ENCODE results near the gene EXOC4. TPM values are rescaled to one million over a fixed set of nuclear protein-coding genes. Genes with fewer than 3 reads are reported as not detected.

Gene EXOC4
- total RNA-seq, 3 donors from 2014 or later: 88.3 to 136 (median 99.6) TPM

DNA sequence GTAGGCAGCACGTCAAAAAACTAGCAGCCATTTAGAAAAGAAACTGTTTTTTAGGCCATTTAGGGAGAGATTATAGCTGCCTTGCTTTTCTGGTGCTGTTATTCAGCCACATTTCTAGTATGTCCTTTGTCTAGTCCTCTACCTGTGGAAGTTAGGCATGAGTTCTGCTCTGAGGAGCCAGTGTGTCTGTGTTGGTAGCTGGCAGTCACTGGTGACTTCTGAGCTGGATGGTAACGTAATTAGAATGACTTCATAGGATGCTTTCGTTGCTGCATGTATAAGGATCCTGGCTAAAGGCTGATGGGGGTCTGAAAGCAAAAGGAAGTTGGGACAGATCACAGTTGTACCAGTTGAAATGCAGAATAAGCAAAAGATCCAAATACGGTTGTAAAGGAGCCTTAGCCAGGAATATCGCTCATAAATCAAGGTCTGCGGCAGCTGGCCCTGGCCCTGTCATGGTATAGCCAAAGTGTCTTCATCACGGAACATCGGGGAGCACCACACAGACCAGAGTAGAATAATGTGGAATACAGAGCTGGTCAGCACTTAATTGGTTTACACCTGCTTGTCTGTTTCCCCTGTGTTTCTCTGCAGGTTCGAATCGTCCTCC is 226.7 kb downstream of the EXOC4 start:
- Histone ChIP-seq H3K4me3 (no peak overlapping the region), H3K27ac (no peak overlapping the region), H3K9me3 (no peaks in the 10 kb centered on the region), H3K36me3 (no peaks in the 10 kb centered on the region), H3K4me1 (no peaks in the 10 kb centered on the region), H3K27me3 (no peaks in the 10 kb centered on the region)
- intact Hi-C loops (cut with DNase I; ENCODE audit: low total_unique reads): no loop called here
- DNase-seq (ENCODE audit: low spot score in 2 of 2): no peak
- TF ChIP-seq, protein P1, sequence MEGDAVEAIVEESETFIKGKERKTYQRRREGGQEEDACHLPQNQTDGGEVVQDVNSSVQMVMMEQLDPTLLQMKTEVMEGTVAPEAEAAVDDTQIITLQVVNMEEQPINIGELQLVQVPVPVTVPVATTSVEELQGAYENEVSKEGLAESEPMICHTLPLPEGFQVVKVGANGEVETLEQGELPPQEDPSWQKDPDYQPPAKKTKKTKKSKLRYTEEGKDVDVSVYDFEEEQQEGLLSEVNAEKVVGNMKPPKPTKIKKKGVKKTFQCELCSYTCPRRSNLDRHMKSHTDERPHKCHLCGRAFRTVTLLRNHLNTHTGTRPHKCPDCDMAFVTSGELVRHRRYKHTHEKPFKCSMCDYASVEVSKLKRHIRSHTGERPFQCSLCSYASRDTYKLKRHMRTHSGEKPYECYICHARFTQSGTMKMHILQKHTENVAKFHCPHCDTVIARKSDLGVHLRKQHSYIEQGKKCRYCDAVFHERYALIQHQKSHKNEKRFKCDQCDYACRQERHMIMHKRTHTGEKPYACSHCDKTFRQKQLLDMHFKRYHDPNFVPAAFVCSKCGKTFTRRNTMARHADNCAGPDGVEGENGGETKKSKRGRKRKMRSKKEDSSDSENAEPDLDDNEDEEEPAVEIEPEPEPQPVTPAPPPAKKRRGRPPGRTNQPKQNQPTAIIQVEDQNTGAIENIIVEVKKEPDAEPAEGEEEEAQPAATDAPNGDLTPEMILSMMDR (IDR thresholded peaks at IDR 0.05): no peak
- no peak for TF ChIP-seq POLR2AphosphoS5 (IDR thresholded peaks at IDR 0.05)
- no peak for TF ChIP-seq POLR2A (IDR thresholded peaks at IDR 0.05)

DNA sequence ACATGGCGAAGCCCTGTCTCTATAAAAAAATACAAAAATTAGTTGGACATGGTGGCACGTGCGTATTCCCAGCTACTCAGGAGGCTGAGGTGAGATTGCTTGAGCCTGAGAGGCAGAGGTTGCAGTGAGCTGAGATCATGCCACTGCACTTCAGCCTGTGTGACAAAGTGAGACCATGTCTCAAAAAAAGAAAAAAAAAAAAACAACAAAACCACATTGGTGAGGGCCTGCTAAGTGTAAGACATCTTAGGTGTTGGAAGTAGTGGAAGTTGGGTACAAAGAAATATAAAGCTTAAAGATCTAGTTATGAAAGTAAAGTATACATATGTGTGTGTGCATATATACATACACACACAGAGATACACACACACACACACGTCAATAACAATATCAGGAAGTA is 228.0 kb downstream of the EXOC4 start:
- no peaks in the 10 kb centered on the region for H3K4me1 ChIP-seq
- H3K27ac ChIP-seq: no peak overlapping the region
- DNase-seq (ENCODE audit: low spot score in 2 of 2): no peak
- TF ChIP-seq POLR2AphosphoS5 (IDR thresholded peaks at IDR 0.05) (no peak), POLR2A (IDR thresholded peaks at IDR 0.05) (no peak)
- TF ChIP-seq, protein P1 (IDR thresholded peaks at IDR 0.05): no peak
- intact Hi-C loops (cut with DNase I; ENCODE audit: low total_unique reads): no loop called here
- no peaks in the 10 kb centered on the region for H3K9me3 ChIP-seq
- no peak overlapping the region for H3K4me3 ChIP-seq
- H3K27me3 ChIP-seq: no peaks in the 10 kb centered on the region
- H3K36me3 ChIP-seq: no peaks in the 10 kb centered on the region

DNA sequence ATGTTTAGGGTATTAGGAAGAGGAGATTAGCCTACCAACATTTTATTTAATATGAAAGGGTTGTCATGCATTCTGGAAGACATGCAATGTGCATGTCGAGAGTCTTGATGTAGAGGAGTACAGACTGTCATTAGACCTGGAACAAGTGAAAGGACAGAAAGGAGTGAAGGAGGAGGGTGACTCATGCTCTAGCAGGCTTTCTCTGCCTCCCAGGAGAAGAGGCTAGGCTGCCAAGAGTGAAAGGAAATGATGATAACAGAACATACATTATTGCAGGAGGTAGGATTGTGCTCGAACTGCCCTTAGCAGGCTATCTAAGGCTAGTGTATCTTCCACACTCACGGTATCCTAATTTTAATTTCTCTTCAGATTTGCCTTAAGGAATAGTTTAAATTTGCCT is 228.8 kb downstream of the EXOC4 start:
- no peak for TF ChIP-seq POLR2A (IDR thresholded peaks at IDR 0.05)
- intact Hi-C loops (cut with DNase I; ENCODE audit: low total_unique reads): no loop called here
- no peak overlapping the region for H3K4me3 ChIP-seq

DNA sequence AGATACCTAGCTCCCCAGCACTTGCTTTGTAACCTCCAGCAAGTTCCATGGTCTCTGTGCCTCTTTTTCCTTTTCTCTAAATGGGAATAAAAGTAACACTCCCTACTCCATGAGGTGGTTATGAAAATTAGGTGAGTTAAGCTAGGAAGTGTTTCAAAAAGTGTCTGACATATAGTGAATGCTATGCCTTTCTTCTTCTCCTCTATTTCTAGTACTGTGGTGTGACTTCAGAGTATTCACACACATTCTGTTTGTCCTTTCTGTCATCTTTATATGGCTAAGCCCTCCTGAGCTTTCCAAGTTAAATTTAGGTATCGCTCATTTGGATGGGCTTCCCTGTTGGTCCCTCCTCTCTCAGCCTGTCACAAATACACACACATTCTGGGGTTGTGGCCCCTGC is 229.7 kb downstream of the EXOC4 start:
- no peak for DNase-seq (ENCODE audit: low spot score in 2 of 2)
- Histone ChIP-seq H3K4me3 (no peak overlapping the region), H3K36me3 (no peaks in the 10 kb centered on the region), H3K27ac (no peak overlapping the region), H3K9me3 (no peaks in the 10 kb centered on the region), H3K27me3 (no peaks in the 10 kb centered on the region), H3K4me1 (no peaks in the 10 kb centered on the region)
- TF ChIP-seq, protein P1 (IDR thresholded peaks at IDR 0.05): no peak
- TF ChIP-seq POLR2A (IDR thresholded peaks at IDR 0.05) (no peak), POLR2AphosphoS5 (IDR thresholded peaks at IDR 0.05) (no peak)
- intact Hi-C loops (cut with DNase I; ENCODE audit: low total_unique reads): no loop called here

More for the DNA sequence above, 228.8 kb downstream of the EXOC4 start:
- Histone ChIP-seq H3K4me1 (no peaks in the 10 kb centered on the region), H3K27ac (no peak overlapping the region), H3K36me3 (no peaks in the 10 kb centered on the region), H3K9me3 (no peaks in the 10 kb centered on the region), H3K27me3 (no peaks in the 10 kb centered on the region)
- DNase-seq (ENCODE audit: low spot score in 2 of 2): no peak

DNA sequence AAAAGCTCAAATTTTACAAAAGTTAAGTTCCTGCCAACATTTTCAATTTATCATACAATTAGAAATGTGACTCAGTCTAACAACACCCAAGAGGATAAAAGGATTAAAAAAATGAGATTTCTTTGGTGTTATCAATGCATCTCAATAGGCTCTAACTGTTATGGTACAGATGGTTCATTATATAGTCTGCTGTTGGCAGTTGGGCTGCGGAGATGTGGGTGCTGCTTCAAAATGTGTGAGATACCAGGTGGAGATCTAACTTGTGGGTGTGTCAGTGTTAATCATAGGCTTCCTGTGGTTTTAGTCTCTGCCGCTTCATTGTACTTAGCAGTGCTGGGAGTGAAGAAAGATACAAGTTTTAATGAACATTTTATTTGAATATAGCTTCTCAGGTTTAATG is 231.2 kb downstream of the EXOC4 start:
- Histone ChIP-seq H3K9me3 (no peaks in the 10 kb centered on the region), H3K36me3 (no peaks in the 10 kb centered on the region), H3K4me3 (no peak overlapping the region), H3K4me1 (no peaks in the 10 kb centered on the region), H3K27ac (no peak overlapping the region), H3K27me3 (no peaks in the 10 kb centered on the region)
- intact Hi-C loops (cut with DNase I; ENCODE audit: low total_unique reads): no loop called here
- TF ChIP-seq POLR2A (IDR thresholded peaks at IDR 0.05) (no peak), POLR2AphosphoS5 (IDR thresholded peaks at IDR 0.05) (no peak)
- TF ChIP-seq, protein P1 (IDR thresholded peaks at IDR 0.05): no peak
- no peak for DNase-seq (ENCODE audit: low spot score in 2 of 2)

DNA sequence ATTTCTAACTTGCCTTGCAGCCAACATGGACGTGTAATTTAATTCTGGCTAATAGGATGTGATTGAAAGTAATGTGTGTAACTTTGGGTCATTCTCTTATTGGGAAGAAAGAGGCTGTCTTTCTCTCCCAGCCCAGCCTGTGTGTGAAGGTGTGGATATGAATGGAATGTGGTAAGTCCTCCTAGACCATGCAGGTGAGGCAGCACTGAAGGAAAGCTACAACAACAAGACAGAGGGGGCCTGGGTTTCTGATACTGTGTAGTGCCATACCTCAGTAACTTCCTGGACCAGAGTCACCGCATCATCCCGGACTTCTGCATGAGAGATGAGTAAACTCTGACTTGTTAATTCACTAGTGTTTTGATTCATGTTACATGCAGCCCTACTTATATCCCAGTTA is 237.0 kb downstream of the EXOC4 start:
- intact Hi-C loops (cut with DNase I; ENCODE audit: low total_unique reads): no loop called here
- no peaks in the 10 kb centered on the region for H3K9me3 ChIP-seq
- H3K4me3 ChIP-seq: no peak overlapping the region
- no peak for DNase-seq (ENCODE audit: low spot score in 2 of 2)
- H3K4me1 ChIP-seq: no peaks in the 10 kb centered on the region
- no peaks in the 10 kb centered on the region for H3K36me3 ChIP-seq
- H3K27me3 ChIP-seq: no peaks in the 10 kb centered on the region
- TF ChIP-seq POLR2AphosphoS5 (IDR thresholded peaks at IDR 0.05) (no peak), POLR2A (IDR thresholded peaks at IDR 0.05) (no peak)
- TF ChIP-seq, protein P1 (IDR thresholded peaks at IDR 0.05): no peak
- H3K27ac ChIP-seq: no peak overlapping the region
